Liver (tissue), 9 donors: ENCODE results near the gene ATP10B. TPM values are rescaled to one million over a fixed set of nuclear protein-coding genes. Genes with fewer than 3 reads are reported as not detected.

Source experiments
- DNase-seq: peaks from one replicate; pipeline ENCODE4 v3.0.0-alpha.2; 2017; ENCODE audit warnings: low spot score
- H3K27ac ChIP-seq, 2 donors: one replicate each; pipeline ENCODE4 v1.7.0; 2013; ENCODE audit warnings: inconsistent platforms in 2 of 2, low read length in 2 of 2, control low read depth in 1 of 2, low read depth in 1 of 2, mild to moderate bottlenecking in 1 of 2
- H3K27me3 ChIP-seq, 4 donors: one replicate each; pipeline versions ENCODE4 v1.6.1 to v1.7.0; 2013; ENCODE audit warnings: low read length in 3 of 4, inconsistent platforms in 1 of 4, mild to moderate bottlenecking in 1 of 4, moderate library complexity in 1 of 4; ENCODE audit not compliant: control insufficient read depth in 4 of 4, insufficient read depth in 4 of 4
- H3K36me3 ChIP-seq, 4 donors: one replicate each; pipeline versions ENCODE4 v1.6.1 to v1.7.0; 2013; ENCODE audit warnings: low read length in 3 of 4, mild to moderate bottlenecking in 3 of 4, low read depth in 1 of 4, moderate library complexity in 1 of 4; ENCODE audit not compliant: control insufficient read depth in 4 of 4, insufficient read depth in 3 of 4
- H3K4me1 ChIP-seq, 4 donors: one replicate each; pipeline versions ENCODE4 v1.6.1 to v1.7.0; 2013; ENCODE audit warnings: low read length in 3 of 4, mild to moderate bottlenecking in 3 of 4, moderate library complexity in 1 of 4; ENCODE audit not compliant: control insufficient read depth in 4 of 4, insufficient read depth in 4 of 4
- H3K4me3 ChIP-seq, 3 donors: one replicate each; pipeline versions ENCODE4 v1.6.1 to v1.7.0; 2013; ENCODE audit warnings: low read length in 3 of 3, control low read depth in 1 of 3, low read depth in 1 of 3, mild to moderate bottlenecking in 1 of 3
- H3K9ac ChIP-seq, 2 donors: one replicate each; pipeline ENCODE4 v1.7.0; 2013; ENCODE audit warnings: low read length in 2 of 2, mild to moderate bottlenecking in 2 of 2, moderate library complexity in 2 of 2, control low read depth in 1 of 2, low read depth in 1 of 2
- H3K9me3 ChIP-seq, 4 donors: one replicate each; pipeline versions ENCODE4 v1.6.1 to v1.7.0; 2013; ENCODE audit warnings: low read length in 3 of 4; ENCODE audit not compliant: control insufficient read depth in 4 of 4
- EGR1 ChIP-seq, 2 donors: IDR thresholded peaks; 2 replicates each; pipeline ENCODE4 v1.6.1; 2016 to 2018; ENCODE audit warnings: antibody characterized with exemption in 2 of 2, low read depth in 2 of 2
- FOXA1 ChIP-seq: IDR thresholded peaks from 2 replicates; pipeline ENCODE4 v1.6.1; 2016; ENCODE audit warnings: antibody characterized with exemption
- FOXA2 ChIP-seq: IDR thresholded peaks from 2 replicates; pipeline ENCODE4 v1.6.1; 2016; ENCODE audit warnings: antibody characterized with exemption
- GABPA ChIP-seq, 2 donors: IDR thresholded peaks in 1 of 2; conservative IDR thresholded peaks in 1 of 2; 2 replicates each; pipeline ENCODE4 v1.6.1; 2016; ENCODE audit warnings: antibody characterized with exemption in 2 of 2, mild to moderate bottlenecking in 1 of 2, moderate library complexity in 1 of 2
- HNF4A ChIP-seq, 2 donors: conservative IDR thresholded peaks; 2 replicates each; pipeline ENCODE4 v1.6.1; 2016; ENCODE audit warnings: antibody characterized with exemption in 2 of 2, mild to moderate bottlenecking in 2 of 2
- HNF4G ChIP-seq: IDR thresholded peaks from 2 replicates; pipeline ENCODE4 v1.6.1; 2016; ENCODE audit warnings: antibody characterized with exemption
- JUND ChIP-seq, 2 donors: IDR thresholded peaks; 2 replicates each; pipeline ENCODE4 v1.6.1; 2016; ENCODE audit warnings: antibody characterized with exemption in 2 of 2
- NR2F2 ChIP-seq: IDR thresholded peaks from 2 replicates; pipeline ENCODE4 v1.6.1; 2016; ENCODE audit warnings: antibody characterized with exemption
- RAD21 ChIP-seq, 2 donors: IDR thresholded peaks; 2 replicates each; pipeline ENCODE4 v1.6.1; 2016; ENCODE audit warnings: antibody characterized with exemption in 2 of 2, mild to moderate bottlenecking in 2 of 2
- RXRA ChIP-seq, 2 donors: IDR thresholded peaks; 2 replicates each; pipeline ENCODE4 v1.6.1; 2017 to 2018; ENCODE audit warnings: antibody characterized with exemption in 2 of 2, mild to moderate bottlenecking in 1 of 2
- SP1 ChIP-seq: IDR thresholded peaks from 2 replicates; pipeline ENCODE4 v1.6.1; 2018; ENCODE audit warnings: antibody characterized with exemption, mild to moderate bottlenecking
- TAF1 ChIP-seq: conservative IDR thresholded peaks from 2 replicates; pipeline ENCODE4 v1.6.1; 2016; ENCODE audit warnings: antibody characterized with exemption, mild to moderate bottlenecking
- YY1 ChIP-seq: IDR thresholded peaks from 2 replicates; pipeline ENCODE4 v1.6.1; 2016; ENCODE audit warnings: antibody characterized with exemption, mild to moderate bottlenecking
- WGBS: extraction: QIAGEN DNeasy Blood & Tissue Kit; methylation state at CpG from one replicate; pipeline ENCODE4 v1.1.7; 2013; 5-methylcytosine and 5-hydroxymethylcytosine counted together
- polyA plus RNA-seq, 2 donors: library from polyadenylated mRNA; stranded (reverse) in 1 of 2; unstranded in 1 of 2; fragments of 200-250 nt in 1 of 2; fragments of >200 nt in 1 of 2; fragmentation: Nextera tagmentation in 1 of 2; extraction: Ambion mirVana in 1 of 2; gene quantifications; one replicate each; pipeline versions ENCODE4 v1.2.1 to v1.2.3, GENCODE V29; 2013 to 2015
- total RNA-seq, 2 donors: library from RNA; depleted of rRNA; stranded (reverse); fragments of >200 nt; gene quantifications; one replicate each; pipeline ENCODE4 v1.2.3, GENCODE V29; 2014
- TF ChIP-seq, protein P1 (sequence below): IDR thresholded peaks from 2 replicates; pipeline ENCODE4 v1.6.1; 2016; ENCODE audit warnings: antibody characterized with exemption
- TF ChIP-seq, protein P2 (sequence below): IDR thresholded peaks from 2 replicates; pipeline ENCODE4 v1.6.1; 2016; ENCODE audit warnings: antibody characterized with exemption
- TF ChIP-seq, protein P3 (sequence below): fragments of 150-350 bp; IDR thresholded peaks from 2 replicates; pipeline ENCODE4 v1.5.1; 2017; ENCODE audit warnings: improper control_type of control experiment, low read depth, low read length; ENCODE audit not compliant: missing input control
- TF ChIP-seq, protein P4 (sequence below): IDR thresholded peaks from 2 replicates; pipeline ENCODE4 v1.6.1; 2016; ENCODE audit warnings: antibody characterized with exemption, mild to moderate bottlenecking
- TF ChIP-seq, protein P5 (sequence below): IDR thresholded peaks from 2 replicates; pipeline ENCODE4 v1.6.1; 2016; ENCODE audit warnings: antibody characterized with exemption
- donor health status: healthy.
- donor health status: healthy.
- donor health status: healthy.
- donor health status: healthy.
- donor health status: healthy.

Gene ATP10B
- total and polyA plus RNA-seq, 4 donors = 0.05 to 0.67 (median 0.05) TPM; not detected in 1

DNA sequence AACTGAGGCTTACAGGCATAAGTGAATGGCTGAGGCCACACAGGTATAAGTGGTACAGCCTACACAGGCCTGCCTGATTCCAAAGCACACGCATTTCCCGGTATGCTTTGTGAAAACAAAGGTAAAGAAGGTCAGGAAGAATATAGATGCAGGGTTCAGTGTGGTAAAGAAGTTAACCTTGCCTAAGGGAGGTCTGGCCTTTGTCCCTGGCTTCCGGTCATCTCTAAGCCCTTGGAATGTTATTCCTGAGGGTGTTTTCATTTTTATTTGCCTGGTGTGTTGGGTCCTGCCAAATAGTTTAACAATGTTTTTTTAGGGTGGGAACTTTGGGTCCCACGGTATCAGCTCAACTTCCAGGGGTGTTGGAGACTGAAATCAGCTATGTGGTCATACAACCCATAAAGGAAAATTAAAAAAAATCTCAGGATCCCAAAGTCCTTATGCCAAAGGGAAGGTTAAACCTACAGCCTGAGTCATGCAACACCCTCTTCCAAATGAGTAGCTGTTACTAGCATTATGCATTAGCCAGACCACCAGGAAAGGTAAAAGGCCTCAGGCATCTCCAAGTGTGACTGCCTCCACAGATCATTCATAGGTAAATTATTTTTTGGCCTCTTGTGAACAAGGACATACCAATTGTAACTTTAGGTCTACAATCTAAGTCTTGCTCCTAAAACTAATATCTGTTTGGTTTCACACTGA is 124.6 kb downstream of the ATP10B start:
- H3K4me1 ChIP-seq = no peaks in the 10 kb centered on the region
- H3K27ac ChIP-seq = no peak overlapping the region
- no peaks in the 10 kb centered on the region for H3K36me3 ChIP-seq
- no peaks in the 10 kb centered on the region for H3K9me3 ChIP-seq
- no peak overlapping the region for H3K9ac ChIP-seq
- H3K27me3 ChIP-seq = peaks cover 0 to 3% (median 0%) of the 10 kb centered on the region in 4 donors
- no peak for DNase-seq
- TF ChIP-seq GABPA (IDR thresholded peaks at IDR 0.05 in 1 of 2, conservative IDR thresholded peaks at IDR 0.05 in 1 of 2) (no peak), HNF4A (conservative IDR thresholded peaks at IDR 0.05) (no peak), YY1 (no peak), RXRA (IDR thresholded peaks at IDR 0.05) (no peak), HNF4G (no peak), NR2F2 (no peak), SP1 (no peak), JUND (IDR thresholded peaks at IDR 0.05) (no peak), TAF1 (no peak), RAD21 (IDR thresholded peaks at IDR 0.05) (no peak), EGR1 (IDR thresholded peaks at IDR 0.05; ENCODE audit: low read depth in 2 of 2) (no peak), FOXA1 (no peak), FOXA2 (no peak)
- TF ChIP-seq, protein P1, sequence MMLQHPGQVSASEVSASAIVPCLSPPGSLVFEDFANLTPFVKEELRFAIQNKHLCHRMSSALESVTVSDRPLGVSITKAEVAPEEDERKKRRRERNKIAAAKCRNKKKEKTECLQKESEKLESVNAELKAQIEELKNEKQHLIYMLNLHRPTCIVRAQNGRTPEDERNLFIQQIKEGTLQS = no peak
- TF ChIP-seq, protein P2, sequence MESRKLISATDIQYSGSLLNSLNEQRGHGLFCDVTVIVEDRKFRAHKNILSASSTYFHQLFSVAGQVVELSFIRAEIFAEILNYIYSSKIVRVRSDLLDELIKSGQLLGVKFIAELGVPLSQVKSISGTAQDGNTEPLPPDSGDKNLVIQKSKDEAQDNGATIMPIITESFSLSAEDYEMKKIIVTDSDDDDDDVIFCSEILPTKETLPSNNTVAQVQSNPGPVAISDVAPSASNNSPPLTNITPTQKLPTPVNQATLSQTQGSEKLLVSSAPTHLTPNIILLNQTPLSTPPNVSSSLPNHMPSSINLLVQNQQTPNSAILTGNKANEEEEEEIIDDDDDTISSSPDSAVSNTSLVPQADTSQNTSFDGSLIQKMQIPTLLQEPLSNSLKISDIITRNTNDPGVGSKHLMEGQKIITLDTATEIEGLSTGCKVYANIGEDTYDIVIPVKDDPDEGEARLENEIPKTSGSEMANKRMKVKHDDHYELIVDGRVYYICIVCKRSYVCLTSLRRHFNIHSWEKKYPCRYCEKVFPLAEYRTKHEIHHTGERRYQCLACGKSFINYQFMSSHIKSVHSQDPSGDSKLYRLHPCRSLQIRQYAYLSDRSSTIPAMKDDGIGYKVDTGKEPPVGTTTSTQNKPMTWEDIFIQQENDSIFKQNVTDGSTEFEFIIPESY = no peak
- TF ChIP-seq, protein P3, sequence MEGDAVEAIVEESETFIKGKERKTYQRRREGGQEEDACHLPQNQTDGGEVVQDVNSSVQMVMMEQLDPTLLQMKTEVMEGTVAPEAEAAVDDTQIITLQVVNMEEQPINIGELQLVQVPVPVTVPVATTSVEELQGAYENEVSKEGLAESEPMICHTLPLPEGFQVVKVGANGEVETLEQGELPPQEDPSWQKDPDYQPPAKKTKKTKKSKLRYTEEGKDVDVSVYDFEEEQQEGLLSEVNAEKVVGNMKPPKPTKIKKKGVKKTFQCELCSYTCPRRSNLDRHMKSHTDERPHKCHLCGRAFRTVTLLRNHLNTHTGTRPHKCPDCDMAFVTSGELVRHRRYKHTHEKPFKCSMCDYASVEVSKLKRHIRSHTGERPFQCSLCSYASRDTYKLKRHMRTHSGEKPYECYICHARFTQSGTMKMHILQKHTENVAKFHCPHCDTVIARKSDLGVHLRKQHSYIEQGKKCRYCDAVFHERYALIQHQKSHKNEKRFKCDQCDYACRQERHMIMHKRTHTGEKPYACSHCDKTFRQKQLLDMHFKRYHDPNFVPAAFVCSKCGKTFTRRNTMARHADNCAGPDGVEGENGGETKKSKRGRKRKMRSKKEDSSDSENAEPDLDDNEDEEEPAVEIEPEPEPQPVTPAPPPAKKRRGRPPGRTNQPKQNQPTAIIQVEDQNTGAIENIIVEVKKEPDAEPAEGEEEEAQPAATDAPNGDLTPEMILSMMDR = no peak
- TF ChIP-seq, protein P4, sequence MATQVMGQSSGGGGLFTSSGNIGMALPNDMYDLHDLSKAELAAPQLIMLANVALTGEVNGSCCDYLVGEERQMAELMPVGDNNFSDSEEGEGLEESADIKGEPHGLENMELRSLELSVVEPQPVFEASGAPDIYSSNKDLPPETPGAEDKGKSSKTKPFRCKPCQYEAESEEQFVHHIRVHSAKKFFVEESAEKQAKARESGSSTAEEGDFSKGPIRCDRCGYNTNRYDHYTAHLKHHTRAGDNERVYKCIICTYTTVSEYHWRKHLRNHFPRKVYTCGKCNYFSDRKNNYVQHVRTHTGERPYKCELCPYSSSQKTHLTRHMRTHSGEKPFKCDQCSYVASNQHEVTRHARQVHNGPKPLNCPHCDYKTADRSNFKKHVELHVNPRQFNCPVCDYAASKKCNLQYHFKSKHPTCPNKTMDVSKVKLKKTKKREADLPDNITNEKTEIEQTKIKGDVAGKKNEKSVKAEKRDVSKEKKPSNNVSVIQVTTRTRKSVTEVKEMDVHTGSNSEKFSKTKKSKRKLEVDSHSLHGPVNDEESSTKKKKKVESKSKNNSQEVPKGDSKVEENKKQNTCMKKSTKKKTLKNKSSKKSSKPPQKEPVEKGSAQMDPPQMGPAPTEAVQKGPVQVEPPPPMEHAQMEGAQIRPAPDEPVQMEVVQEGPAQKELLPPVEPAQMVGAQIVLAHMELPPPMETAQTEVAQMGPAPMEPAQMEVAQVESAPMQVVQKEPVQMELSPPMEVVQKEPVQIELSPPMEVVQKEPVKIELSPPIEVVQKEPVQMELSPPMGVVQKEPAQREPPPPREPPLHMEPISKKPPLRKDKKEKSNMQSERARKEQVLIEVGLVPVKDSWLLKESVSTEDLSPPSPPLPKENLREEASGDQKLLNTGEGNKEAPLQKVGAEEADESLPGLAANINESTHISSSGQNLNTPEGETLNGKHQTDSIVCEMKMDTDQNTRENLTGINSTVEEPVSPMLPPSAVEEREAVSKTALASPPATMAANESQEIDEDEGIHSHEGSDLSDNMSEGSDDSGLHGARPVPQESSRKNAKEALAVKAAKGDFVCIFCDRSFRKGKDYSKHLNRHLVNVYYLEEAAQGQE = no peak
- TF ChIP-seq, protein P5, sequence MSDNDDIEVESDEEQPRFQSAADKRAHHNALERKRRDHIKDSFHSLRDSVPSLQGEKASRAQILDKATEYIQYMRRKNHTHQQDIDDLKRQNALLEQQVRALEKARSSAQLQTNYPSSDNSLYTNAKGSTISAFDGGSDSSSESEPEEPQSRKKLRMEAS = no peak
- no peak overlapping the region for H3K4me3 ChIP-seq
- 61% methylated on average over 4 of the region's 4 CpGs for WGBS
